Upper lobe of left lung (tissue), 6 donors: ENCODE measurements around the gene PRR33. TPM values are rescaled to one million over a fixed set of nuclear protein-coding genes. Genes with fewer than 3 reads are reported as not detected.

Experiments used
- ATAC-seq, 2 donors: fragments of 200-7000 bp; cut with Tn5 transposase; one replicate each; pipeline ENCODE4 v1.9.1; 2022; ENCODE audit warnings: mild to moderate bottlenecking in 2 of 2, moderate library complexity in 2 of 2; ENCODE audit not compliant: low FRiP score in 2 of 2
- DNase-seq, 2 donors: peaks; one replicate each; pipeline ENCODE4 v3.0.0-alpha.2; 2019 to 2020
- H3K27ac ChIP-seq, 4 donors: fragments of 200-600 bp; sonication (generic); one replicate each; pipeline ENCODE4 v1.5.1; 2016 to 2019
- H3K27me3 ChIP-seq, 4 donors: fragments of 200-600 bp; sonication (generic); one replicate each; pipeline ENCODE4 v1.5.1; 2017 to 2019
- H3K36me3 ChIP-seq, 4 donors: fragments of 200-600 bp; sonication (generic); one replicate each; pipeline ENCODE4 v1.5.1; 2016 to 2019
- H3K4me1 ChIP-seq, 4 donors: fragments of 200-600 bp; sonication (generic); one replicate each; pipeline ENCODE4 v1.5.1; 2018 to 2019
- H3K4me3 ChIP-seq, 4 donors: fragments of 200-600 bp; sonication (generic); one replicate each; pipeline ENCODE4 v1.5.1; 2017 to 2019; ENCODE audit warnings: mild to moderate bottlenecking in 2 of 4, moderate library complexity in 1 of 4
- H3K9me3 ChIP-seq, 4 donors: fragments of 200-600 bp; sonication (generic); one replicate each; pipeline ENCODE4 v1.5.1; 2018 to 2019
- EP300 ChIP-seq, 4 donors: sonication (generic); formaldehyde crosslinking; IDR thresholded peaks; one replicate each; pipeline ENCODE4 v1.5.1; 2017; ENCODE audit warnings: antibody characterized with exemption in 4 of 4, control low read depth in 2 of 4
- POLR2A ChIP-seq, 4 donors: fragments of 450-650 bp; IDR thresholded peaks; one replicate each; pipeline ENCODE4 v1.5.1; 2016 to 2017; ENCODE audit warnings: antibody characterized with exemption in 4 of 4, mild to moderate bottlenecking in 2 of 4
- POLR2AphosphoS5 ChIP-seq, 2 donors: sonication (generic); formaldehyde crosslinking; IDR thresholded peaks; one replicate each; pipeline ENCODE4 v1.5.1; 2017; ENCODE audit warnings: antibody characterized with exemption in 2 of 2
- WGBS, 2 donors: methylation state at CpG; one replicate each; pipeline ENCODE4 v1.1.5; 2017 to 2018; 5-methylcytosine and 5-hydroxymethylcytosine counted together
- total RNA-seq, 6 donors: library from RNA; depleted of rRNA in 4 of 6; stranded (reverse); fragments of >200 nt in 4 of 6; gene quantifications; one replicate each; pipeline versions ENCODE4 v1.1.0 to v1.2.1, GENCODE V29; 2016 to 2021
- TF ChIP-seq, protein P1 (sequence below), 6 experiments: fragments of 450-650 bp in 4 of 6; fragments of 200-600 bp in 2 of 6; sonication (generic) in 2 of 6; IDR thresholded peaks; one replicate each; pipeline ENCODE4 v1.5.1; 2016 to 2019; ENCODE audit warnings: antibody characterized with exemption in 6 of 6
- donor health status: DM: no; HTN: no; CAD: no; lungs with moderate emphysema.
- donor health status: DM: no; HTN: yes; CAD: no; lungs with severe emphysema.

The PRR33 gene
- total RNA-seq, 6 donors from 2014 or later: not detected

- ATAC-seq (peak; percentile 81 to 82), DNase-seq (peak; percentile 74 to 94)
- Histone ChIP-seq H3K27me3 (no peaks in the 10 kb centered on the region), H3K4me1 (peaks cover 0 to 17% (median 3%) of the 10 kb centered on the region in 4 donors), H3K36me3 (no peaks in the 10 kb centered on the region), H3K27ac (no peak overlapping the region), H3K4me3 (no peak overlapping the region), H3K9me3 (no peaks in the 10 kb centered on the region)
- TF ChIP-seq, protein P1, sequence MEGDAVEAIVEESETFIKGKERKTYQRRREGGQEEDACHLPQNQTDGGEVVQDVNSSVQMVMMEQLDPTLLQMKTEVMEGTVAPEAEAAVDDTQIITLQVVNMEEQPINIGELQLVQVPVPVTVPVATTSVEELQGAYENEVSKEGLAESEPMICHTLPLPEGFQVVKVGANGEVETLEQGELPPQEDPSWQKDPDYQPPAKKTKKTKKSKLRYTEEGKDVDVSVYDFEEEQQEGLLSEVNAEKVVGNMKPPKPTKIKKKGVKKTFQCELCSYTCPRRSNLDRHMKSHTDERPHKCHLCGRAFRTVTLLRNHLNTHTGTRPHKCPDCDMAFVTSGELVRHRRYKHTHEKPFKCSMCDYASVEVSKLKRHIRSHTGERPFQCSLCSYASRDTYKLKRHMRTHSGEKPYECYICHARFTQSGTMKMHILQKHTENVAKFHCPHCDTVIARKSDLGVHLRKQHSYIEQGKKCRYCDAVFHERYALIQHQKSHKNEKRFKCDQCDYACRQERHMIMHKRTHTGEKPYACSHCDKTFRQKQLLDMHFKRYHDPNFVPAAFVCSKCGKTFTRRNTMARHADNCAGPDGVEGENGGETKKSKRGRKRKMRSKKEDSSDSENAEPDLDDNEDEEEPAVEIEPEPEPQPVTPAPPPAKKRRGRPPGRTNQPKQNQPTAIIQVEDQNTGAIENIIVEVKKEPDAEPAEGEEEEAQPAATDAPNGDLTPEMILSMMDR (IDR thresholded peaks at IDR 0.05): peak; percentile 88 to 95 (median 93)
- TF ChIP-seq EP300 (IDR thresholded peaks at IDR 0.05): no peak
- 23 to 33% methylated on average over 5 to 23 of the region's 23 CpGs for WGBS, 2 donors
Measured at GRCh38 chr11:1882265-1883238, 9.1 kb downstream of the PRR33 start.

- peak; percentile 26 to 81 for DNase-seq
- no peak overlapping the region for H3K27ac ChIP-seq
Measured at GRCh38 chr11:1881442-1882264, 10.0 kb downstream of the PRR33 start.

GRCh38 chr11:1880746-1881441, 10.8 kb downstream of the PRR33 start:
- H3K4me1 ChIP-seq: peaks cover 0 to 31% (median 8%) of the 10 kb centered on the region in 4 donors
- DNase-seq: peak in 1 of 2 donors; percentile 41
- H3K4me3 ChIP-seq: no peak overlapping the region
- no peaks in the 10 kb centered on the region for H3K27me3 ChIP-seq
- WGBS, 2 donors: 73 to 96% methylated on average over 3 to 7 of the region's 9 CpGs
- TF ChIP-seq, protein P1 (IDR thresholded peaks at IDR 0.05): no peak
- TF ChIP-seq POLR2A (IDR thresholded peaks at IDR 0.05): no peak
- no peak for TF ChIP-seq EP300 (IDR thresholded peaks at IDR 0.05)
- no peak for TF ChIP-seq POLR2AphosphoS5 (IDR thresholded peaks at IDR 0.05)
- no peaks in the 10 kb centered on the region for H3K9me3 ChIP-seq
- peak in 1 of 2 donors; percentile 2 for ATAC-seq
- H3K27ac ChIP-seq: peak overlapping the region in 1 of 4 donors; percentile 0
- H3K36me3 ChIP-seq: no peaks in the 10 kb centered on the region

More at GRCh38 chr11:1881442-1882264, 10.0 kb downstream of the PRR33 start:
- no peak overlapping the region for H3K4me3 ChIP-seq
- H3K4me1 ChIP-seq: peaks cover 0 to 23% (median 8%) of the 10 kb centered on the region in 4 donors
- no peaks in the 10 kb centered on the region for H3K9me3 ChIP-seq
- H3K36me3 ChIP-seq: no peaks in the 10 kb centered on the region
- 71 to 80% methylated on average over 12 to 43 of the region's 43 CpGs for WGBS, 2 donors
- ATAC-seq: peak in 1 of 2 donors; percentile 60
- TF ChIP-seq, protein P1 (IDR thresholded peaks at IDR 0.05): no peak
- TF ChIP-seq POLR2A (IDR thresholded peaks at IDR 0.05) (no peak), POLR2AphosphoS5 (IDR thresholded peaks at IDR 0.05) (no peak), EP300 (IDR thresholded peaks at IDR 0.05) (no peak)
- no peaks in the 10 kb centered on the region for H3K27me3 ChIP-seq

- Histone ChIP-seq H3K27ac (peak overlapping the region in 2 of 4 donors; percentile 0 to 11), H3K4me1 (peaks cover 0 to 32% (median 8%) of the 10 kb centered on the region in 4 donors), H3K36me3 (no peaks in the 10 kb centered on the region), H3K9me3 (no peaks in the 10 kb centered on the region), H3K27me3 (no peaks in the 10 kb centered on the region), H3K4me3 (no peak overlapping the region)
- peak in 1 of 2 donors; percentile 78 for ATAC-seq
- DNase-seq: peak; percentile 25 to 78
- TF ChIP-seq POLR2AphosphoS5 (IDR thresholded peaks at IDR 0.05) (no peak), EP300 (IDR thresholded peaks at IDR 0.05) (no peak), POLR2A (IDR thresholded peaks at IDR 0.05) (no peak)
- TF ChIP-seq, protein P1 (IDR thresholded peaks at IDR 0.05): no peak
- 85 to 87% methylated on average over 25 to 31 of the region's 32 CpGs for WGBS, 2 donors
Measured at GRCh38 chr11:1879941-1880720, 11.6 kb downstream of the PRR33 start.
